Chondrocyte (in vitro differentiated cells): ENCODE data around the gene CAV1. TPM values are rescaled to one million over a fixed set of nuclear protein-coding genes. Genes with fewer than 3 reads are reported as not detected.
A peak's percentile ranks its signal among the peaks of the same experiment; 100 is the strongest.

Experiments used
- DNase-seq: peaks from one replicate; pipeline ENCODE4 v3.0.0; 2021; ENCODE audit warnings: mixed read lengths, low spot score
- H3K27ac Mint-ChIP-seq: one replicate; pipeline ENCODE4 v1.8.0; 2021; ENCODE audit warnings: mild to moderate bottlenecking, moderate library complexity, mixed read lengths; ENCODE audit not compliant: unreplicated experiment
- H3K27me3 Mint-ChIP-seq: 2 replicates; pipeline ENCODE4 v1.8.0; 2021; ENCODE audit warnings: low read depth, mixed read lengths
- H3K36me3 Mint-ChIP-seq: 2 replicates; pipeline ENCODE4 v1.8.0; 2021; ENCODE audit warnings: low read depth, mixed read lengths
- H3K4me1 Mint-ChIP-seq: 2 replicates; pipeline ENCODE4 v1.8.0; 2021; ENCODE audit warnings: low read depth, mild to moderate bottlenecking, mixed read lengths
- H3K4me3 Mint-ChIP-seq: one replicate; pipeline ENCODE4 v1.8.0; 2021; ENCODE audit warnings: mild to moderate bottlenecking, moderate library complexity, mixed read lengths; ENCODE audit not compliant: unreplicated experiment
- H3K9me3 Mint-ChIP-seq: 2 replicates; pipeline ENCODE4 v1.8.0; 2021; ENCODE audit warnings: low read depth, mixed read lengths
- CTCF ChIP-seq: fragments of 200-600 bp; sonication (generic); IDR thresholded peaks from 2 replicates; pipeline ENCODE4 v1.5.0; 2021; ENCODE audit warnings: antibody characterized with exemption, mild to moderate bottlenecking, moderate library complexity
- total RNA-seq: library from RNA; stranded (reverse); gene quantifications from 3 replicates; pipeline ENCODE4 v1.2.1, GENCODE V29; 2021

The CAV1 gene
- total RNA-seq, 1 donor from 2014 or later = 297 TPM

GRCh38 chr7:116515584-116515983 is 9.3 kb upstream of the CAV1 start:
- no peaks in the 10 kb centered on the region for H3K36me3 Mint-ChIP-seq
- DNase-seq = no peak
- no peak overlapping the region for H3K4me3 Mint-ChIP-seq
- peaks cover 36% of the 10 kb centered on the region for H3K4me1 Mint-ChIP-seq
- TF ChIP-seq CTCF = no peak
- no peak overlapping the region for H3K27ac Mint-ChIP-seq
- no peaks in the 10 kb centered on the region for H3K9me3 Mint-ChIP-seq
- H3K27me3 Mint-ChIP-seq = no peaks in the 10 kb centered on the region

GRCh38 chr7:116516324-116516723 is 8.5 kb upstream of the CAV1 start:
- Mint-ChIP-seq H3K9me3 (no peaks in the 10 kb centered on the region), H3K27me3 (no peaks in the 10 kb centered on the region), H3K36me3 (no peaks in the 10 kb centered on the region), H3K27ac (no peak overlapping the region), H3K4me3 (no peak overlapping the region), H3K4me1 (peaks cover 30% of the 10 kb centered on the region)
- no peak for TF ChIP-seq CTCF
- DNase-seq = no peak

- Mint-ChIP-seq H3K27me3 (no peaks in the 10 kb centered on the region), H3K36me3 (no peaks in the 10 kb centered on the region), H3K4me3 (no peak overlapping the region), H3K9me3 (no peaks in the 10 kb centered on the region), H3K4me1 (peaks cover 29% of the 10 kb centered on the region), H3K27ac (peak overlapping the region; percentile 70)
- TF ChIP-seq CTCF = no peak
- no peak for DNase-seq
Observed at GRCh38 chr7:116517626-116518025, 7.2 kb upstream of the CAV1 start.

- H3K27me3 Mint-ChIP-seq = no peaks in the 10 kb centered on the region
- H3K4me3 Mint-ChIP-seq = no peak overlapping the region
- no peak overlapping the region for H3K27ac Mint-ChIP-seq
- no peaks in the 10 kb centered on the region for H3K9me3 Mint-ChIP-seq
- no peak for TF ChIP-seq CTCF
- H3K4me1 Mint-ChIP-seq = peaks cover 38% of the 10 kb centered on the region
- no peak for DNase-seq
- H3K36me3 Mint-ChIP-seq = no peaks in the 10 kb centered on the region
Observed at GRCh38 chr7:116518961-116519360, 5.9 kb upstream of the CAV1 start.

- Mint-ChIP-seq H3K36me3 (no peaks in the 10 kb centered on the region), H3K27me3 (no peaks in the 10 kb centered on the region), H3K9me3 (no peaks in the 10 kb centered on the region), H3K27ac (no peak overlapping the region), H3K4me1 (peaks cover 38% of the 10 kb centered on the region), H3K4me3 (no peak overlapping the region)
- no peak for DNase-seq
- no peak for TF ChIP-seq CTCF
Observed at GRCh38 chr7:116521046-116521664, 3.7 kb upstream of the CAV1 start.
